GM19452 (cell line): Measurements from ENCODE around the gene HMX1.

Experiments used
- ATAC-seq: cut with Tn5 transposase; IDR thresholded peaks from one replicate; pipeline ENCODE4 v1.9.1; 2021; ENCODE audit not compliant: unreplicated experiment

The HMX1 gene

DNA sequence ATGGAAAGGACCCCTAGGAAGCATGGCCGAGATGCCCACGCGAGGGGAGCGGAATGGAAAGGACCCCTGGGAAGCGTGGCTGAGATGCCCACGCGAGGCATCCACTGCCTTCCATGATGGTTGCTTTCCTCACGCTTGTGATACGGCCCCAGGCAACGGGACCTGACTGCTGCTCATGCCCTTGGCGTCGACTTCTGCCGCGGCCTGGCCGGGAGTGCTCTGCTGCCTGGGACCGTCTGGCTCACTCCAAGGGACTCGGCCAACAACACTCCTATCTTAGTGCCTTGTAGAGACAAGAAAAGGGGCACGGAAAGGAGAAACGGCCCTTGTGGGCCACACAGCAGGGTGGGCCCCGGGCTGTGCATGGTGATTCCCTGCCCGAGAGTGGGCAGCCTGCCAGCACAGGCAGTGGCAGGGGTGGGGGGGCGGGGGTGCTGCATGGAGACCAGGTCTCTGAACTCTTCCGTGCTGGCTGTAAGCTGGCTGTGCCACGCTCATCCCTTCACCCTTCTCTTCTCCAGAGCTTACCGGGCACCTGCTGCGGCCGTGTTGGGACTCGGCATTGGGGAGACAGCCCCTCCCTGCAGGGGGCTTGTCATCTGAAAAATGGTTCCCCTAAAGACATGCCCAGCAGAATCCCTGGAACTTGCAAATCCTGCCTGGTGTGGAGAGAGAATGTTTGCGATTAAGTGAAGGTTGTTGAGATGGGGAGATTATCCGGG lies 38.6 kb upstream of the HMX1 start:
- ATAC-seq = no peak

DNA sequence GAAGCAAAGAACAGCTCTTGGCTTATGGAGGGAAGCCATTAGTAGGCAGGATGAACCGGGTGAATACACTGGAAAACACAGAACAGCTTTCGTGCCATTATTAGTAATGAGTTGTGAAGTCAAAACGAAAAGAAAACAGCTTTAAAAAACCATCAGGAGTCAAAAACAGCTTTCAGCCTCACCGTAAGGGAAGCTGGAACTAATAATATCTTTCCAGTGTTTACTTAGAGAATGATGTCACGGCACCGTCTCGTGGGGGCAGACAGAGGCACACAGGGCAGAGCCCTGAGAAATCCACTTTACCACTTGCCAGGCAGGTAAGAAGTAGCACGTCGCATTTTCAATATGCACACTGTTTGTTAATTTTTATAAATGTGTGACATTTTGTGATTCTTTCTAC lies 37.9 kb upstream of the HMX1 start:
- ATAC-seq = no peak

DNA sequence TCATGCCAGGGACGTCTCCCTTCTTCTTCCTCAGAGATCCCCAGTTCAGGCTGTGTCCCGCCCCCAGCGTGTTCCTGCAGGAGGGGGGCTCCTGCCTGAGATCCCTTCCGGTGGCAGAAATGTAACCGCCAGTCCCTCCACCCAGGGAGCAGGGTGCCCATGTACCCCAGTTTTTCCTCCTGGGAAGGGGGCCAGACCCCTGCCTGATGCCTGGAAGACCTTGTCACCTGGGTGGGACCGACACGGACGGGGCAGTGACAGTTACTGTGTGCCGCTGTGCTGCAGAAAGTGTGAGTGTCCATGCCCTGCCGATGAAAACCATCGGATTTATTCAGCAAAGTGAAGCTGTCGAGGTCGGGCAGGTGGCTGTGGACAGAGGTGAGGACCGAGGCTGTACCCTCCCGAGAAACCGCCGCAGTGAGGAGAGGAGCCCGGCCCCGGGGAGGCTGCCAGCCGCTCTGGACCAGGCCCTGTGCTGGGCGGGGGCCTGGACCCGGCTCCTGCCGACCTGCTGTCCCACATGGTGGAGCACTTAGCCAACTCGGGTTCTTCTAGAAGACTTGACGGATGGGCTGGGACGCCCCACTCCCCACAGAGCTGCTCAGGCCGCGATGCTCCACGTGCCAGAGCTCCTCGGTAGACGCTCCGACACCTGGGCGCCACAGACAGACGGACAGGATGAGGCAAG lies 36.7 kb upstream of the HMX1 start:
- no peak for ATAC-seq

DNA sequence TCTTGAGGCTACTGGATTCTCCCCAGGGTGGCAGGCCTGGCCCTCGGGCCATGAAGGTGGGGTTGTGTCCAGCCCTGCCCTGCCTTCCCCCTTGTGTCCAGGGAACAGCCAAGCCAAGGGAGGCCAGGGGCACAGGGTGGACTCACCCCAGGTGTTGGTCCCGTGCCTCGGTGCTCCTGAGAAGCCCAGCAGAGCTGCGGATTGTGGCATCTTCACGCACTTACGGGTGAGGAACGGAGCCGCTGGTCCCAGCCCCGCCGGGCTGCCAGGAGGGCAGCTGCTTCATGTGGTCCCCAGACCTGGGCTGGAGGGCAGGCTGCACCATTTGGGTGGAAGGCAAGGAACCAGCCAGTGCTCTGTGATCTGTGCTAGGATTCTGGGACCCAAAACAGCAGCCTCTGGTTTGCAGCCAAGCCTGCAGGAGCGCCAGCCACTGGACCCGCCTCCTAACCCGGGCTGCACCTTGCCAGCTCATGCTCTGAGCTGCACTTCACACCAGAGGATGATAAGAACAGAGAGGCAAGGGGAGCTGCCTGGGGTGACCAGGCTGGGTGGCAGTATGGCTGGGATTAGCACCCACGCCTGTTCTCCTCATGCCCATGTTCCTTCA lies 36.1 kb upstream of the HMX1 start:
- ATAC-seq = no peak

DNA sequence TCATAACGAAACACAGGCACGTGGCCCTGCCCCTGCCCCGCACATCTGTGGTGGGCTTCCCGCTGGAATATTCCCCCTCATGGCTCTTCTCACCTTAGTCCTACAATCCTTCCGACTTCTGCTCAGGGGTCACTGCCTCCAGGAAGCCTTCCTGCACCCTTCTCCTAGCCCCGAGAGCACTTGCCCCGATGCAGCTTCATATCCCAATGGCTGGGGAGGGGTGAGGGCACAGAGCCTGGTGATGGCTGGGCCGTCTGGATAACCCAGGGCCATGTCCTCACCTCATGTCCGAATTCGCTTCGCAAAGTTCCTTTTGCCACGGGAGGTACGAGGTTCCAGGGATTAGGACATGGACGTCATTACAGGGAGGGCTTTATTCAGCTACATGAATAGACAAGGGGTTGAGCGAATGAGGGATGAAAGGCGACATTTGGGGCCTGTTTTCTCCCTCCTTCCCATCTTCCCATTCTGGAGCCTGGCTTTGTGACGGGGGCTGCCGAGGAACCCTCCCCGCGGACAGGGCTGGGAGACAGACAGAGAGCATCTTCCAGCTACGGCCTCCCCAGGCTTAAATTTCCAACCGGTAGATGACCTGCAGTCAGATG lies 35.5 kb upstream of the HMX1 start:
- ATAC-seq = no peak

DNA sequence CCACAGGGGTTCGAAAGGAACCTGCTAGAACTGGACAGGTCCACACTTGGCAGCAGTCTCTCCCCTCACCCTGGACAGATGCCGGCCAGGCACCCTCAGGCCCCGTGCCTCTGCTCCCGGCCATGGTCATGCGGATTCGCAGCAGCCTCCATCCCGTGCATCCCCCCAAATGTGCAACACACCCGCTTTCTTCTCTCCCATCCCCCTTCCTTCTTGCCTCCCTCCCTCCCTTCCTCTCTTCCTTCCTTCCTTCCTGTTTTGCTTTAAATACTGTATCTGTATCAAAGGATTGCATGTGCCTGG lies 35.0 kb upstream of the HMX1 start:
- no peak for ATAC-seq

DNA sequence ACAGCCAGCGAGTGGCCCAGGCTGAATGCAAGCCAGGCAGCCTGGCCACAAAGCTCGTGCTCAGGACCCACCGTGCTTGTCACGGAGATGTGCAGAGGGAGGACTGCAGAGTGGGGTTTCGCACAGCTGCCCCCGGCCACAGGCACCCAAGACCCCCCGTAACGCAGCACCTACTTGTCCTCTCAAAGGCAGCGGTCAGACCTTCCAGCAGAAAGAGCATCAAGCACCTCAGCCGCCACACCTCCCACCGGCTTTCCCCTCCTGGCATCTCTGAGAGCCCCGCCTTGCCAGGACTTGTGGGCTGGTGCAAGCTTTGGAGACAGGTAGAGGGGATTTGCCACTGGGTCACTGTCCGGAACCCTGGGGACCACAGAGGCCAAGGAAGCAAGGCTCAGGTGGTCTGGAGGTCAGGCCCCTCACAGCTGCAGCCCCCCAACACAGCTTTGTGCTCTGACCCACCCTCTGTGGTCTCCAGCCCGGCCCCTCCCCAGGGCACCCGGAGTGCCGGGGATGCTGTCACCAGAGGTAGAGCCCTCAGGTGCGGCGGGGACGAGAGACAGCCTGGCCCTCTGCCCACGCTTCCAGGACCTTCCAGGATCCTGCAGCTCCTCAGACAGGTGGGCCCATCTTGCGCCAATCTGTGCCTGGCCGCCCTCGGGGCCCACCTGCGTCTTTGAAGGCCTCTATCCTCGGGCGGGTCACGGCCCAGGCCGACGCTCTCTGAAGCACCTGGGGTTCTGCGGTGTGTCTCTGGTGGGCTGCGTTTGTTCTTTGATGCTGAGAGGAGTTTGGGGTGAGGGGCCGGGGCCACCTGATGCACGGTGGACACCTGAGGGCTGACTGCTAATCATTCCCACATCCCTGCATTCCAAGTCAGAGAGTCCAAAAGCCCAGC lies 34.4 kb upstream of the HMX1 start:
- ATAC-seq = no peak

DNA sequence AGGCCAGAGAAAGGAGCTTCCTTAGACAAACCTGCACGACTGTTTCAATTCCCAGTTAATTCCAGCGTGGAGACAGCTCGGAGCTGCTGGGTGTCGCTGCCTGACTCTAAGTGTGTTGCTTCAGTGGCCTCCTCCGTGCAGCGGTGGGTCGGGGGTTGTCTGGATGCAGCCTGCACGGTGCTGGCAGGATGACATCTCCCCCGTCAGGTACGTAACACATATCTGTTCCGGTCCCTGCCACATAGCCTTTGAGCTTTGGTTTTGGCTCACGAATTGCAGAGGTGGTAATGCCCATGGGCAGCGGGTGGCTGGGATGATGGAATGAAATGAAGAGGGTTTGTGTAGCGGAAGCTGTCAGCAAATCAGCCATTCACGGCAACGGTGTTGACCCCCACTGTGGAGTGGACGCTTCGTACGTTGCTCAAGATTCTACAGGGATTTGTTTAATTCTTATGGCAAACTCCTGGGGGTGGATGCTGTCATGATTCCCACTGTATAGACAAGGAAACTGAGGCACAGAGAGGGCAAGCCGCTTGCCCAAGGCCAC lies 33.7 kb upstream of the HMX1 start:
- ATAC-seq = no peak

DNA sequence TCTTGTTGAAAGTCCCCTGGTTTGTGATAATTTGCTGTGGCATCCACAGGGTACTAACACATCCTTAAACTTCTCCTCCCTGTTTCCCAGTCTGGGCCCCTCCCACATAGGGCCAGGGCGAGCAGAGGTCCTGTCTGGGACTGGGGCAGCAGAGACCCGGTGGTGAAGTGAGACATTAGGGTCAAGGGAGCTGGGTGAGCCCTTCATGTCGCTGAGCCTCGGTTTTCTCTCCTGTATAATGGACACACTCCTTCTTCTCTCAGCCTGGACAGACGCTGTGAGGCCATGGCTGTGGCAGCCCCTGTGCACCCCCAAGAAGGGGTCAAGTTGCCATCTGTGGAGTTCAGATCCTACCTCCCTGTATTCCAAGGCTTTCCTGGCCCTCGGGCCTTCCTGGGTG lies 33.0 kb upstream of the HMX1 start:
- ATAC-seq = no peak

DNA sequence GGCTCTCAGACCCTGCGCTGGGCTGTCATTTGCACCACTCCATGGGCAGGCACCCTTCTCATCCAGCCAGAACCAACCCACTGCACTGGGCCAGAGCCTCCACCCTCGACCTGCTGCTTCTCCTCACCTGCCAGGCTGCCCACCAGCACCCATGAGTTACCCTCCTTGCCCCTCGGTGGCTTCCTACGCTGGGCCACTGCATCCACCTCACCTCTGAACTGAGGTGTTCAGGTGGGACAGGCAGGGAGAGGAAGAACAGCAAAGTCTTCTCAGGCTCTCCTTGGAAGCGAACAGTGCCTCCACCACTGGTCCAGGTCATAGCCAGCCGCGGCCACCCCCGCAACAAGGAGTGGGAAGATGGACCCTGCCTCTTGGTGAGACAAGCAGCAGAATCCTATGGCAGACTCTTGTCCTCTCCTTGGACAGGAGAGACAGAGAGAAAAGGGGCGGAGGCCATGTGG lies 32.4 kb upstream of the HMX1 start:
- ATAC-seq = no peak

DNA sequence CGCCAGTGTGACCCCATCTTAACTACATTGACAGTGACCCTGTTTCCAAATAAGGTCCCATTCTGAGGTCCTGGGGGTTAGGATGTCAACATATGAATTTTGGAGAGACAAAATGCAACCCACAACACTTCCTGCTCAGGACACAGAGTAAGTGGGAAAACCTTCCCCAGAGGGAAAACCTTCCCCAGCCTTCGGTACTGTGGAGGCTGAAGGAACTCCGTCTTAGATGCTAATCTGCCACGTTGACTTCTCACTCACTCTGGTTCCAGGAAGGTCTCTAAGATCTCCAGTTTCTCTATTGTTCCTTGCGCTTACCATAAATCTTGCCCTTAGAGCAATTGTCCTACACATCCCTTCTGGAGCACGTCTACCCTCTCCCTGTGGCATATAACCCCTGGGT lies 29.7 kb upstream of the HMX1 start:
- no peak for ATAC-seq

DNA sequence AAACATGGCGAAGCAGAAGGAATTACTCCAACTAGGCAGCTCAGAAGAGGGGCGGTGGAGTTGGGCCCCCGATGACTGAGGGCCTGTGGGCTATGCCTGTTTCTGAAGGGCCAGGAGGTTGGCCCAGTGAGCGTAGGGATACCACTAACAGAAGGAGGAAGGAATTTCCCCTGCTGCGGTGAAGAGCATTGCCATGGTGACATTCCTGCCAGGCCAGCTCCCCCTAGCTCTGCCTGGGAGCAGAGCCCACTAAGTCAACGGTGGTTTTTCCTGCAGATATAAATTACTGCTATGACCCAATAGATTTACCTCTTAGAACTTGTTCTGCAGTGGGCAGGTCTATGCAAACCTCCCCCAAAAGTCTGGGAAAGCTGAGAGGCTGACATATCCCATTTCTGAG lies 28.9 kb upstream of the HMX1 start:
- no peak for ATAC-seq

DNA sequence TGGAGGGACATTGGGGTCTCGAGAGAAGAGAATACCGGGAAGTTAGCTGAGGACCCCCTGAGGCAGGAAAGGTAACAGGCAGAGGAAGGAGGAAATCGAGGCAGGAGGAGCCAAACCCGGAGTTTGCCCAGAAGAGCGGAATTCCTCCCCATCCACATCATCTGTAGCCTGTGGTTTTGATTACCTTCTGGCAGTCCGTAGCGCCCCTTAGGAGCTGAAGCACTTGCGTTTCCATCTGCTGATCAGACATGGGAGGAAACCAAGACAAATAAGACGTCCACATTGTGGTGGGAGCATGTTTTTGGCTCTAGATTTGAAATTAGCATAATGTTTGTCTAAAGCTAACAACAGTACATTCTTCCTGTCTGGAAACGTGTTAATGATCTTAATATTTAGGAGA lies 26.8 kb upstream of the HMX1 start:
- no peak for ATAC-seq

DNA sequence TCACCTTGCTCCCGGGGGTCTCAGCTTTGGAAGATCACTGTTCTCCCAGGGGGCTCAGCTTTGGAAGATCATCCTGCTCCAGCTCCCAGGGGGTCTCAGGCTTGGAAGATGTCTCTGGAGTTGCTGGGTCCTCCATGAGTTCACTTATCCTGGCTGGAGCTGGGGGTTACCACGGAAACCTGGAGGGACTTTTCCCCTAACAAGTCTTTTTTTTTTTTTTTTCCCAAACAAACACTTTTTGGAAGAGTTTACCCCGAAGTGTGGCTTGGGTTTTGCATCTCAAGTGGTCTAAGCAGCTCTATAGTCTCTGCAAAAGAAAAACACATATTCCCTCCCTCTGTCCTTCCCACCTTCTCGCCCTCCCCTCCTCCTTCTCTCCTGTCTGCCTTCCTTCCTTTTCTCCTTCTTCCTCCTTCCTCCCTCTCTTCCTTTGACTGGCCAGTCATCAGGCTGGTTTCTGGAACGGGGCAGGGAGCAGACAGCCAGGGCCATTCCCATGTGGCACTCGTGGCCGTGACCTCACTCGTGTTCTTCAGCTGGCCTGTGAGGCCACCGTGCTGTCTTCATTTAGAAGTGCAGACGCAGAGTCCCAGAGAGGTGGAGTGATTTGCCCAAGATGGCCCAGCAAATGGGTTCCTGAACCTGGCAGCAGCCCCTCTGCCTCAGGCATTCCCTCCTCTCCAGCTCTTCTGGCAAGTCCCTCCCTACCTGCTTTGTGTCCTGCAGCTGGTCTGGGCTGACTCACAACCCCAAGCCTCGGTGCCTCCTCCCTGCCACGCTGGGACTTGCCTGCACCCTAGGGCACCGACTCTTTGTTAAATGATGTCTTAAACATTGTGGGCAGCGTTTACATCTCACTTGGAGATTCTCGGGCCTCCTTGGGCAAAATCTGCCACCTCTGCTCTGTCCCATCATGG lies 25.9 kb upstream of the HMX1 start:
- no peak for ATAC-seq

DNA sequence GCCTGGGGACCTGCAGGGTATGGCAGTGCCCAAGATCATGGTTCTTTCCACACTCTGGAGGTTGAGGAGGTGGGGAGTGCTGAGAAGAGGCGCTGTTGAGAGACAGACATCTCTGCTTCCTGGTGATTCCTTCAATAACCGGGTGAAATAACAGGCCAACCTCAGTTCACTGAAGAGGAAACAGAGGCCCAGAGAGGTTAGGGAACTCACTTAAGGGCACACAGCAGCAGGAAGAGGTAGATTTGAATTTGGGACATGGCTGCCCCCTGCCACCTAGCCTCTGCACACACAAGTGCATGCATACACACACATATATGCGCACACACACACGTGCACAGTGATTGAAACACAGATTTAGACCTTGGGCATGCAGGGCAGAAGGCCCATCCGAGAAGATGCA lies 24.9 kb upstream of the HMX1 start:
- no peak for ATAC-seq

DNA sequence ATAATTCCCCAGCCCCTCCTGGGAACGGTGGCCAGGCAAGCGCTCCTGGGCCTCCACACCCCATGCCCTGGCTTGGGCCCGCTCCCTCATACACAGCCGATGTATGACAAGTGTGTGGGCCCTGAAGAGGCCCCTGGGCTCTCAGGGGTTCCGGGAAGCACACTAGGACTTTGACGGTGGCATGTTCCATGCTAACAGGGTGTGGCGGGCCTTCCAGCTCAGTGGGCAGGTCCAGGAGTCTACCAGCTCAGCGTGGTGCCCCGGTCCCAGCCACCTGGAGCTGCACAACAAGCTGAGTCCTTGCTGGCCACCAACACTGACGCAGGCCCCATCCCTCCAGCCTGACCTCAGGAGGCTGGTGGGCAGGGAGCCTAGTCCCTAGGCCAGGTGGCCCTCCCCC lies 24.4 kb upstream of the HMX1 start:
- no peak for ATAC-seq

DNA sequence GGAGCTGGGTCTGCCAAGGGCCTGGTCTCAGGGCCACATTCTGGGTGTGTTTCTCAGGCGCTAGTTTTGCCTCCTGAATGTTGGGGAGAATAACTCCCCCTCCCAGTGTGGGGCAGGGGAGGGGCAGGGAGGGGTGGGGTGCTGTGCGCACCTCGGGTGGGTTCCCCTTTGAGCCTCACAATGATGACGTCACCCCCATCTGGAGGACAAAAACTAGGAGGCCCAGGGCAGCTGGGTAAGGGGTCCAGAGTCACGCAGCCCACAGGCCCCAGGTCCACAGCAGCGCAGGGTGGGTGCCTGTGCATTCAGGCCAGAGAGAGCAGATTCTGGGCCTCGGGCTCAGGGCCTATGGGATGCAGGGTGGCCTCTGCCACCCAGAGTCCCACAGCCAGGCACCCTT lies 23.7 kb upstream of the HMX1 start:
- ATAC-seq = no peak

DNA sequence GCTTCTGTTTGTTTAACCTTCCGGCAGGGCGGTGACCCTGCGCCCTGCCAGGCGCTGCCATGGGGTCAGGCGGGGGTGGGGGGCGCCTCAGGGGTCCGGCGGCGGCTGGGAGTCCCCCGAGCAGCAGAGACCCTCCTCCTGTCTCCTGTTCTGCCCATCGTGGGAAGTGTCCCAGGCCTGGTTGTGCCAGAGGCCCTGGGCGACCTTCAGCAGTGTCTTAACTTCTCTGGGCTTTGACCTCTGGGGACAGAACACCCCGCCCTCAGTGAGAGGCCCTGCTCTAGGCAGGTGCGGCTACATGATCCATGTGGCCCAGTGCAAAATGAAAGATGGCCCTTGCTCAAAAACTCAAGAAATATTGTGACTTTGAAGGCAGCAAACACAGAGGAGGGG lies 22.8 kb upstream of the HMX1 start:
- no peak for ATAC-seq

DNA sequence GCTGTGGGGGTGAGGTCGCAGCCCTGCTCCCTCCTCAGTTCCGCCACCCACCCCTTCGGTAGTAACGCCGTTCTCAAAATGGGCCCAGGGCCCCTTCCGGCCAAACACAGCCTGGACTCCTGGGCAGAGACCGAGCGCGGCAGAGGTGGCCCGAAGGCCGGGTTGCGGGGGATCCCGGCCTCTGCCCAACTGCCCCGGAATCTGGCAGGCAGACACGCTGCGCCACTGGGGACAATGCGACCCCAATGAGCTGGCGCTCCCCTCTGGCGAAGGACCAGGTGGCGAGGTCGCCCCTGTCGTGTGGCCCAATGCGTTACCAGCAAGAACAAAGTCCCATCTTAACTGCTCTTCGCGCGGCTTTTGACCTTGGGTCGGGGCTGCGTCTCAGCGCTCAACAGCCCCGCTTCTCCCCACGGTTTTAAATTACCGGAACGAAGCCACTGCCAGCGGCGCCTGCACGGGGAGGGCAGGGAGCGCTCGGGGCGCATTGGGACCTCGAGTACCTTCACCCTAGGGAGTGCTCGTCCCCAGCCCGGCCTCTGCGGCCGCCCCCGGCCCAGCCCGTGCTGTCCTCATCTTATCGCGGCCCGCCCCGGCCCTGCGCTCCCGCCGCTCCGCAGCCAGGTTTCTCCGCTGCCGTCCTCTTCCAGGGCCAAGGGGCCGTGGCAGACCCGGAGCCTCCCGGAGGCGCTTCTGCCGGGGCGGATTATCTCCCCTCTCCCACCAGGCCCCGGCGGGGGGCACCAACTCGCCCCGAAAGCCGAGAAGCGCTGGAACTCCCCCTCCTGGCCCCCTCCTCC lies 22.2 kb upstream of the HMX1 start:
- no peak for ATAC-seq
